Astrocyte (in vitro differentiated cells and primary cell): ENCODE results near the gene ZNF787. TPM values are rescaled to one million over a fixed set of nuclear protein-coding genes. Genes with fewer than 3 reads are reported as not detected.

Experiments used
- DNase-seq: peaks from one replicate; pipeline ENCODE4 v3.0.0-alpha.2; 2010; ENCODE audit warnings: low read depth
- FAIRE-seq: peaks from 2 replicates; lab custom pipeline; 2011; peaks lifted over from hg19 to GRCh38; lab: Jason Lieb, UNC
- H2AFZ ChIP-seq: 2 replicates; pipeline ENCODE4 v1.6.0; 2012; ENCODE audit warnings: low read depth, low read length, inconsistent platforms
- H3K27ac ChIP-seq: 2 replicates; pipeline ENCODE4 v1.5.1; 2011; ENCODE audit warnings: low read depth, low read length, inconsistent platforms
- H3K27me3 ChIP-seq: 2 replicates; pipeline ENCODE4 v1.6.0; 2011; ENCODE audit warnings: low read length, inconsistent platforms; ENCODE audit not compliant: insufficient read depth
- H3K36me3 ChIP-seq: 2 replicates; pipeline ENCODE4 v1.5.1; 2011; ENCODE audit warnings: low read length, inconsistent platforms; ENCODE audit not compliant: insufficient read depth
- H3K4me1 ChIP-seq: 2 replicates; pipeline ENCODE4 v1.5.1; 2011; ENCODE audit warnings: low read length, inconsistent platforms; ENCODE audit not compliant: insufficient read depth
- H3K4me2 ChIP-seq: 2 replicates; pipeline ENCODE4 v1.6.0; 2012; ENCODE audit warnings: low read length, inconsistent platforms
- H3K4me3 ChIP-seq: 2 replicates; pipeline ENCODE4 v1.5.1; 2011; ENCODE audit warnings: low read depth, mild to moderate bottlenecking, low read length, inconsistent platforms; ENCODE audit not compliant: insufficient read depth
- H3K79me2 ChIP-seq: 2 replicates; pipeline ENCODE4 v1.6.0; 2012; ENCODE audit warnings: mild to moderate bottlenecking, low read length, inconsistent platforms; ENCODE audit not compliant: insufficient read depth
- H3K9ac ChIP-seq: 2 replicates; pipeline ENCODE4 v1.6.0; 2012; ENCODE audit warnings: mild to moderate bottlenecking, low read length, inconsistent platforms
- H3K9me3 ChIP-seq: 2 replicates; pipeline ENCODE4 v1.5.1; 2012; ENCODE audit warnings: low read depth, mild to moderate bottlenecking, low read length, inconsistent platforms; ENCODE audit not compliant: insufficient read depth
- H4K20me1 ChIP-seq: 2 replicates; pipeline ENCODE4 v1.6.0; 2012; ENCODE audit warnings: low read length, inconsistent platforms; ENCODE audit not compliant: insufficient read depth
- H3K27ac Mint-ChIP-seq: one replicate; pipeline ENCODE4 v1.8.0; 2021; ENCODE audit warnings: mild to moderate bottlenecking, mixed read lengths; ENCODE audit not compliant: unreplicated experiment
- H3K27me3 Mint-ChIP-seq: one replicate; pipeline ENCODE4 v1.8.0; 2021; ENCODE audit warnings: low read depth, mixed read lengths; ENCODE audit not compliant: unreplicated experiment
- H3K36me3 Mint-ChIP-seq: one replicate; pipeline ENCODE4 v1.8.0; 2021; ENCODE audit warnings: low read depth, mixed read lengths; ENCODE audit not compliant: unreplicated experiment
- H3K4me1 Mint-ChIP-seq: one replicate; pipeline ENCODE4 v1.8.0; 2021; ENCODE audit warnings: low read depth, mixed read lengths; ENCODE audit not compliant: unreplicated experiment
- H3K4me3 Mint-ChIP-seq: one replicate; pipeline ENCODE4 v1.8.0; 2021; ENCODE audit warnings: mild to moderate bottlenecking, moderate library complexity, mixed read lengths; ENCODE audit not compliant: unreplicated experiment
- H3K9me3 Mint-ChIP-seq: one replicate; pipeline ENCODE4 v1.8.0; 2021; ENCODE audit warnings: mild to moderate bottlenecking, mixed read lengths; ENCODE audit not compliant: unreplicated experiment
- CTCF ChIP-seq: IDR thresholded peaks from 2 replicates; pipeline ENCODE4 v1.5.1; 2011; ENCODE audit warnings: low read depth, mild to moderate bottlenecking, inconsistent platforms, low read length, moderate library complexity; ENCODE audit not compliant: insufficient read depth
- EZH2 ChIP-seq: IDR thresholded peaks from 2 replicates; pipeline ENCODE4 v1.6.1; 2012; ENCODE audit warnings: mild to moderate bottlenecking, low read length, inconsistent platforms; ENCODE audit not compliant: insufficient read depth
- total RNA-seq: library from RNA; stranded (reverse); gene quantifications from 2 replicates; pipeline ENCODE4 v1.2.1, GENCODE V29; 2021

Gene ZNF787
- total RNA-seq, 1 donor from 2014 or later = 36.3 TPM

GRCh38 chr19:56097306-56097705, 23.8 kb downstream of the ZNF787 start:
- no peak overlapping the region for H3K4me3 Mint-ChIP-seq
- H3K79me2 ChIP-seq = peaks cover 48% of the 10 kb centered on the region
- no peaks in the 10 kb centered on the region for H3K27me3 ChIP-seq
- H3K4me3 ChIP-seq = no peak overlapping the region
- H4K20me1 ChIP-seq = peaks cover 38% of the 10 kb centered on the region
- H3K27ac Mint-ChIP-seq = no peak overlapping the region
- no peaks in the 10 kb centered on the region for H3K36me3 ChIP-seq
- no peak overlapping the region for H3K9ac ChIP-seq
- H3K4me2 ChIP-seq = no peak overlapping the region
- peaks cover 3% of the 10 kb centered on the region for H3K9me3 Mint-ChIP-seq
- peaks cover 13% of the 10 kb centered on the region for H3K36me3 Mint-ChIP-seq
- no peak overlapping the region for H2AFZ ChIP-seq
- DNase-seq (no peak), FAIRE-seq (no peak)
- H3K9me3 ChIP-seq = peaks cover 5% of the 10 kb centered on the region
- H3K4me1 Mint-ChIP-seq = no peaks in the 10 kb centered on the region
- TF ChIP-seq EZH2 = no peak
- no peak for TF ChIP-seq CTCF
- H3K27me3 Mint-ChIP-seq = no peaks in the 10 kb centered on the region
- H3K27ac ChIP-seq = no peak overlapping the region
- H3K4me1 ChIP-seq = no peaks in the 10 kb centered on the region

- no peaks in the 10 kb centered on the region for H3K4me1 ChIP-seq
- Mint-ChIP-seq H3K4me1 (no peaks in the 10 kb centered on the region), H3K9me3 (peaks cover 3% of the 10 kb centered on the region), H3K27ac (no peak overlapping the region), H3K4me3 (no peak overlapping the region), H3K36me3 (peaks cover 13% of the 10 kb centered on the region), H3K27me3 (no peaks in the 10 kb centered on the region)
- no peak overlapping the region for H2AFZ ChIP-seq
- H3K79me2 ChIP-seq = peaks cover 49% of the 10 kb centered on the region
- no peak overlapping the region for H3K4me2 ChIP-seq
- H4K20me1 ChIP-seq = peaks cover 38% of the 10 kb centered on the region
- FAIRE-seq (no peak), DNase-seq (no peak)
- H3K36me3 ChIP-seq = no peaks in the 10 kb centered on the region
- no peak overlapping the region for H3K9ac ChIP-seq
- no peak for TF ChIP-seq EZH2
- TF ChIP-seq CTCF = no peak
- no peaks in the 10 kb centered on the region for H3K27me3 ChIP-seq
- H3K9me3 ChIP-seq = peaks cover 5% of the 10 kb centered on the region
- no peak overlapping the region for H3K4me3 ChIP-seq
- no peak overlapping the region for H3K27ac ChIP-seq
Observed at GRCh38 chr19:56096665-56097064, 24.4 kb downstream of the ZNF787 start.

GRCh38 chr19:56094449-56094848, 26.6 kb downstream of the ZNF787 start:
- Mint-ChIP-seq H3K27ac (no peak overlapping the region), H3K9me3 (peaks cover 3% of the 10 kb centered on the region), H3K4me3 (no peak overlapping the region), H3K4me1 (peaks cover 7% of the 10 kb centered on the region), H3K27me3 (no peaks in the 10 kb centered on the region), H3K36me3 (peaks cover 13% of the 10 kb centered on the region)
- no peak for DNase-seq
- FAIRE-seq = no peak
- no peak overlapping the region for H2AFZ ChIP-seq
- peaks cover 9% of the 10 kb centered on the region for H3K4me1 ChIP-seq
- no peak overlapping the region for H3K4me3 ChIP-seq
- no peak overlapping the region for H3K27ac ChIP-seq
- H3K9me3 ChIP-seq = peaks cover 5% of the 10 kb centered on the region
- TF ChIP-seq CTCF (no peak), EZH2 (no peak)
- no peak overlapping the region for H3K9ac ChIP-seq
- H3K27me3 ChIP-seq = no peaks in the 10 kb centered on the region
- H3K36me3 ChIP-seq = no peaks in the 10 kb centered on the region
- H4K20me1 ChIP-seq = peaks cover 52% of the 10 kb centered on the region
- H3K79me2 ChIP-seq = peaks cover 56% of the 10 kb centered on the region
- H3K4me2 ChIP-seq = no peak overlapping the region
